Bronchial epithelial cell (primary cell): ENCODE results near the gene SPHK1. TPM values are rescaled to one million over a fixed set of nuclear protein-coding genes. Genes with fewer than 3 reads are reported as not detected.

Experiments
- DNase-seq: peaks from one replicate; pipeline ENCODE4 v3.0.0-alpha.2; 2010; ENCODE audit warnings: low read depth
- FAIRE-seq: peaks from 2 replicates; lab custom pipeline; 2011; peaks lifted over from hg19 to GRCh38; lab: Jason Lieb, UNC
- H3K27me3 ChIP-seq: 2 replicates; pipeline ENCODE4 v1.5.1; 2011; ENCODE audit warnings: low read length; ENCODE audit not compliant: control insufficient read depth, insufficient read depth
- H3K36me3 ChIP-seq: 2 replicates; pipeline ENCODE4 v1.5.1; 2011; ENCODE audit warnings: low read length; ENCODE audit not compliant: control insufficient read depth, insufficient read depth
- H3K4me3 ChIP-seq: 2 replicates; pipeline ENCODE4 v1.5.1; 2011; ENCODE audit warnings: mild to moderate bottlenecking, low read depth, low read length, control low read depth
- total RNA-seq: library from RNA; depleted of rRNA; stranded (reverse); fragments of >200 nt; gene quantifications from 2 replicates; pipeline ENCODE4 v1.2.1, GENCODE V29; 2014
- TF ChIP-seq, protein P1 (sequence below): IDR thresholded peaks from 2 replicates; pipeline ENCODE4 v1.5.1; 2011; ENCODE audit warnings: mild to moderate bottlenecking, moderate library complexity, low read length, control low read depth, inconsistent platforms; ENCODE audit not compliant: insufficient read depth, severe bottlenecking

The SPHK1 gene
- total RNA-seq, 1 donor from 2014 or later, result 76.1 TPM

GRCh38 chr17:76384987-76385891 lies 830 bp downstream of the SPHK1 start:
- TF ChIP-seq, protein P1, sequence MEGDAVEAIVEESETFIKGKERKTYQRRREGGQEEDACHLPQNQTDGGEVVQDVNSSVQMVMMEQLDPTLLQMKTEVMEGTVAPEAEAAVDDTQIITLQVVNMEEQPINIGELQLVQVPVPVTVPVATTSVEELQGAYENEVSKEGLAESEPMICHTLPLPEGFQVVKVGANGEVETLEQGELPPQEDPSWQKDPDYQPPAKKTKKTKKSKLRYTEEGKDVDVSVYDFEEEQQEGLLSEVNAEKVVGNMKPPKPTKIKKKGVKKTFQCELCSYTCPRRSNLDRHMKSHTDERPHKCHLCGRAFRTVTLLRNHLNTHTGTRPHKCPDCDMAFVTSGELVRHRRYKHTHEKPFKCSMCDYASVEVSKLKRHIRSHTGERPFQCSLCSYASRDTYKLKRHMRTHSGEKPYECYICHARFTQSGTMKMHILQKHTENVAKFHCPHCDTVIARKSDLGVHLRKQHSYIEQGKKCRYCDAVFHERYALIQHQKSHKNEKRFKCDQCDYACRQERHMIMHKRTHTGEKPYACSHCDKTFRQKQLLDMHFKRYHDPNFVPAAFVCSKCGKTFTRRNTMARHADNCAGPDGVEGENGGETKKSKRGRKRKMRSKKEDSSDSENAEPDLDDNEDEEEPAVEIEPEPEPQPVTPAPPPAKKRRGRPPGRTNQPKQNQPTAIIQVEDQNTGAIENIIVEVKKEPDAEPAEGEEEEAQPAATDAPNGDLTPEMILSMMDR, result no peak

DNA sequence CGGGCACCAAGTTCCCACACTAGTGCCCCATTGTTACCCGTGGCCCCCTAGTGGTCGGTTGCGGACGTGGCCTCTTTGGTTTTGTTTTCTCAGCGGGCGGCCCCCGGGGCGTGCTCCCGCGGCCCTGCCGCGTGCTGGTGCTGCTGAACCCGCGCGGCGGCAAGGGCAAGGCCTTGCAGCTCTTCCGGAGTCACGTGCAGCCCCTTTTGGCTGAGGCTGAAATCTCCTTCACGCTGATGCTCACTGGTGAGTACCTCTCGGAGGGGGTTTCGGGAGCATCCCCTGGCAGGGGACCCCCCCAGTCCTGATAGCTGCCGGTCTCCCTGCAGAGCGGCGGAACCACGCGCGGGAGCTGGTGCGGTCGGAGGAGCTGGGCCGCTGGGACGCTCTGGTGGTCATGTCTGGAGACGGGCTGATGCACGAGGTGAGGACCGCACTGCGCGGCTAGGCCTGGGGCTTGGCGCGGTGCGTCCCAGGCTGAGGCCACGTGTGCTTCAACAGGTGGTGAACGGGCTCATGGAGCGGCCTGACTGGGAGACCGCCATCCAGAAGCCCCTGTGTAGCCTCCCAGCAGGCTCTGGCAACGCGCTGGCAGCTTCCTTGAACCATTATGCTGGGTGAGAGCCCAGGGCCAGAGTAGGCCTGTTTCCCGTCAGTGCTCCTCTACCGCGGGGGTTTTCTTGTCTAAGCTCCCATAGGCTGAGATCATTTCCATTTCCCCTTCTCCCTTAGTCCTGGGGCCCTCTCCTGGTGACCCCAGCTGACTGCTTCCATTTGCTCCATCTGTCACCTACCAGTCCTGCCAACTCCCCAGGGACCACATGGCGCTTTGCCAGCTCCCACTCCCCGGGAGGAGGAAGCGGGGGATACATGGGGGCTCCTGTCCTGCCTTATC lies 1.7 kb downstream of the SPHK1 start:
- Histone ChIP-seq H3K4me3 (peak overlapping the region; percentile 70), H3K27me3 (no peaks in the 10 kb centered on the region), H3K36me3 (peaks cover 9% of the 10 kb centered on the region)
- DNase-seq (peak; percentile 46), FAIRE-seq (no peak)
- TF ChIP-seq, protein P1, result peak; percentile 94

More at GRCh38 chr17:76384987-76385891, 830 bp downstream of the SPHK1 start:
- DNase-seq, result peak; percentile 59
- H3K4me3 ChIP-seq, result peak overlapping the region; percentile 70
- no peaks in the 10 kb centered on the region for H3K27me3 ChIP-seq
- peaks cover 9% of the 10 kb centered on the region for H3K36me3 ChIP-seq
- no peak for FAIRE-seq

GRCh38 chr17:76386966-76387765 lies 2.8 kb downstream of the SPHK1 start:
- peaks cover 17% of the 10 kb centered on the region for H3K36me3 ChIP-seq
- FAIRE-seq (no peak), DNase-seq (no peak)
- TF ChIP-seq, protein P1, result no peak
- H3K4me3 ChIP-seq, result no peak overlapping the region
- no peaks in the 10 kb centered on the region for H3K27me3 ChIP-seq

DNA sequence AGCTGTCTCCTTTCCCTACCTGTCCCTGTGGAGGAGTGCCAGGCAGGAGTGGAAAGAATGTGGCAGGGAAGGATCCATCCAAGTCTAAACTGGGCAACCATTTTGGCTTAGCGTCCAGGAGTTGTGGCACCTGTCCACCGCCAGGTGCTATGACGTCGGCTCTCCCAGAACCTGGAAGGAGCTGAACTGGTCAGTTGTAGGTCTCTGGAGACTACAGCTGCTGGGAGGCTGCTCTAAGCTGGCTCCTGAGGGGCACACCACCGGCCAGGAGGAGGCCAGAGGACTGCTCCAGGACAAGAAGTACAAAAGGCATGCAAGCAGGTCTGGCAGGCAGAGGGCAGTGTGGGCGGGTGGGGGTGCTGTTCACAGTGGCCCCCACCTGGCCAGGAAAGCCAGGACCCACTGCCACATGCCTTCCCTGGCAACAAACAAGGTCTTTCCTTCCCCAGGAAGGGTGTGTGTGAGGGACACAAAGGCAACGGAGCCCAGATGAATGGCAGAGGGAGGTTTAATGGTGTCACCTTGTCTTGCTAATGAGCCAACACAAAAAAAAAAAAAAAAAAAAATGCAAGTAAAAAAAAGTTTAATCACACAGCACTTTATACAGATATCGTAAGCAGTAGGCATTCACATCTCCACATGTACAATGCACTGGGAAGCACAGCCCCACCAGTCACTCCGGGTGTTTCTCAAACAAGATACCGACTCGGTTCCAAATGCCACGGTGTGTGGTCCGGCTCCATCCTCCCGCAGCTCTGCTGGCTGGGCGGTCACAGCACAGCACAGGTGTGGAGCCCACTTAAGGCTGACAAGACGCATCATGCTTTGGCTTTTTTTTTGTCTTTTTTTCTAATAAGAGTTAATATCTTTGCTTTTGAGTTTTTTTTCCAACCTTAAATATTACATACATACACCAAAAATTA lies 4.8 kb downstream of the SPHK1 start:
- H3K4me3 ChIP-seq, result no peak overlapping the region
- FAIRE-seq (no peak), DNase-seq (no peak)
- peaks cover 19% of the 10 kb centered on the region for H3K36me3 ChIP-seq
- TF ChIP-seq, protein P1, result peak; percentile 17
- H3K27me3 ChIP-seq, result no peaks in the 10 kb centered on the region
